KMS-11 (cell line): ENCODE data around the gene HTRA3.

Experiments used
- H2AFZ ChIP-seq: fragments of 200-600 bp; sonication (generic); 2 replicates; pipeline ENCODE4 v1.6.1; 2016; ENCODE audit warnings: antibody characterized with exemption, mixed run types, low read depth
- H3K27ac ChIP-seq: fragments of 200-600 bp; sonication (generic); 2 replicates; pipeline ENCODE4 v1.6.1; 2016; ENCODE audit warnings: mild to moderate bottlenecking, mixed run types
- H3K27me3 ChIP-seq: fragments of 200-600 bp; sonication (generic); 2 replicates; pipeline ENCODE4 v1.6.1; 2017; ENCODE audit warnings: mild to moderate bottlenecking, low read depth, mixed run types, moderate library complexity; ENCODE audit not compliant: insufficient read depth
- H3K36me3 ChIP-seq: fragments of 200-600 bp; sonication (generic); 2 replicates; pipeline ENCODE4 v1.6.1; 2017; ENCODE audit warnings: mild to moderate bottlenecking, mixed run types; ENCODE audit not compliant: insufficient read depth
- H3K4me1 ChIP-seq: fragments of 200-600 bp; sonication (generic); 2 replicates; pipeline ENCODE4 v1.6.1; 2016; ENCODE audit warnings: mild to moderate bottlenecking, low read depth, mixed run types; ENCODE audit not compliant: poor library complexity, severe bottlenecking
- H3K4me2 ChIP-seq: fragments of 200-600 bp; sonication (generic); 2 replicates; pipeline ENCODE4 v1.7.0; 2016; ENCODE audit warnings: mild to moderate bottlenecking, mixed run types
- H3K4me3 ChIP-seq: fragments of 200-600 bp; sonication (generic); IDR thresholded peaks from 2 replicates; pipeline ENCODE4 v1.6.1; 2017; ENCODE audit warnings: low read depth, low read length, mixed read lengths; ENCODE audit not compliant: insufficient read depth
- H3K79me2 ChIP-seq: fragments of 200-600 bp; sonication (generic); 2 replicates; pipeline ENCODE4 v1.6.1; 2016; ENCODE audit warnings: low read depth, mixed run types; ENCODE audit not compliant: insufficient read depth
- H3K9ac ChIP-seq: fragments of 200-600 bp; sonication (generic); 2 replicates; pipeline ENCODE4 v1.6.1; 2016; ENCODE audit warnings: mild to moderate bottlenecking, mixed run types
- H4K20me1 ChIP-seq: fragments of 200-600 bp; sonication (generic); 2 replicates; pipeline ENCODE4 v1.6.1; 2016; ENCODE audit warnings: mild to moderate bottlenecking, mixed run types; ENCODE audit not compliant: insufficient read depth
- CTCF ChIP-seq: fragments of 200-600 bp; sonication (generic); conservative IDR thresholded peaks from 2 replicates; pipeline ENCODE4 v1.6.1; 2017; ENCODE audit warnings: low read depth, mild to moderate bottlenecking, antibody characterized with exemption, low read length, moderate library complexity, mixed read lengths

HTRA3 gene

GRCh38 chr4:8319731-8320385, 50.3 kb downstream of the HTRA3 start:
- H2AFZ ChIP-seq, result no peak overlapping the region
- H3K27ac ChIP-seq, result no peak overlapping the region
- no peak overlapping the region for H3K4me3 ChIP-seq
- H3K36me3 ChIP-seq, result no peaks in the 10 kb centered on the region
- H3K9ac ChIP-seq, result no peak overlapping the region
- no peaks in the 10 kb centered on the region; the same call in 1 of the 2 replicates for H3K27me3 ChIP-seq
- H4K20me1 ChIP-seq, result no peaks in the 10 kb centered on the region
- H3K4me1 ChIP-seq, result no peaks in the 10 kb centered on the region
- no peak overlapping the region for H3K4me2 ChIP-seq
- no peaks in the 10 kb centered on the region for H3K79me2 ChIP-seq
- no peak for TF ChIP-seq CTCF

GRCh38 chr4:8320386-8320750, 50.8 kb downstream of the HTRA3 start:
- H4K20me1 ChIP-seq, result no peaks in the 10 kb centered on the region
- H3K27ac ChIP-seq, result no peak overlapping the region
- no peak overlapping the region for H2AFZ ChIP-seq
- no peak overlapping the region for H3K9ac ChIP-seq
- no peak overlapping the region for H3K4me3 ChIP-seq
- no peaks in the 10 kb centered on the region for H3K36me3 ChIP-seq
- H3K79me2 ChIP-seq, result no peaks in the 10 kb centered on the region
- TF ChIP-seq CTCF, result no peak
- H3K27me3 ChIP-seq, result no peaks in the 10 kb centered on the region; the same call in 1 of the 2 replicates
- no peak overlapping the region for H3K4me2 ChIP-seq
- no peaks in the 10 kb centered on the region for H3K4me1 ChIP-seq

GRCh38 chr4:8321220-8321619, 51.7 kb downstream of the HTRA3 start:
- Histone ChIP-seq H3K79me2 (no peaks in the 10 kb centered on the region), H3K4me2 (no peak overlapping the region), H3K36me3 (no peaks in the 10 kb centered on the region), H3K4me1 (no peaks in the 10 kb centered on the region), H3K4me3 (no peak overlapping the region), H4K20me1 (no peaks in the 10 kb centered on the region), H3K9ac (no peak overlapping the region), H2AFZ (no peak overlapping the region), H3K27ac (no peak overlapping the region), H3K27me3 (no peaks in the 10 kb centered on the region; the same call in 1 of the 2 replicates)
- no peak for TF ChIP-seq CTCF

GRCh38 chr4:8321771-8322170, 52.2 kb downstream of the HTRA3 start:
- Histone ChIP-seq H3K36me3 (no peaks in the 10 kb centered on the region), H3K9ac (no peak overlapping the region), H3K79me2 (no peaks in the 10 kb centered on the region), H3K27ac (no peak overlapping the region), H2AFZ (no peak overlapping the region), H3K4me1 (no peaks in the 10 kb centered on the region), H3K27me3 (no peaks in the 10 kb centered on the region; the same call in 1 of the 2 replicates), H4K20me1 (no peaks in the 10 kb centered on the region), H3K4me2 (no peak overlapping the region), H3K4me3 (no peak overlapping the region)
- no peak for TF ChIP-seq CTCF
